HG03135 (cell line): ENCODE data around the gene UBE4B.

Experiments used
- ATAC-seq: cut with Tn5 transposase; IDR thresholded peaks from one replicate; pipeline ENCODE4 v1.9.1; 2021; ENCODE audit warnings: mild to moderate bottlenecking, moderate library complexity; ENCODE audit not compliant: unreplicated experiment

UBE4B gene

GRCh38 chr1:10108948-10109708 lies 76.4 kb downstream of the UBE4B start:
- no peak for ATAC-seq

GRCh38 chr1:10113501-10113900 lies 80.7 kb downstream of the UBE4B start:
- no peak for ATAC-seq

- ATAC-seq, result no peak
Measured at GRCh38 chr1:10114746-10115145, 82.0 kb downstream of the UBE4B start.

GRCh38 chr1:10117132-10117531 lies 84.4 kb downstream of the UBE4B start:
- ATAC-seq, result no peak

GRCh38 chr1:10117865-10118264 lies 85.1 kb downstream of the UBE4B start:
- no peak for ATAC-seq

GRCh38 chr1:10121688-10122087 lies 88.9 kb downstream of the UBE4B start:
- ATAC-seq, result no peak

- no peak for ATAC-seq
Measured at GRCh38 chr1:10122926-10123325, 90.2 kb downstream of the UBE4B start.

GRCh38 chr1:10128101-10128765 lies 95.5 kb downstream of the UBE4B start:
- ATAC-seq, result no peak

GRCh38 chr1:10132316-10132715 lies 99.6 kb downstream of the UBE4B start:
- ATAC-seq, result no peak

GRCh38 chr1:10132852-10133251 lies 100.1 kb downstream of the UBE4B start:
- no peak for ATAC-seq

- no peak for ATAC-seq
Measured at GRCh38 chr1:10140981-10141380, 108.2 kb downstream of the UBE4B start.

GRCh38 chr1:10143961-10144485 lies 111.3 kb downstream of the UBE4B start:
- ATAC-seq, result no peak

- ATAC-seq, result no peak
Measured at GRCh38 chr1:10146391-10146790, 113.6 kb downstream of the UBE4B start.

GRCh38 chr1:10149231-10149630 lies 116.5 kb downstream of the UBE4B start:
- no peak for ATAC-seq

- ATAC-seq, result no peak
Measured at GRCh38 chr1:10152709-10153284, 120.0 kb downstream of the UBE4B start.

- ATAC-seq, result no peak
Measured at GRCh38 chr1:10155087-10155712, 122.4 kb downstream of the UBE4B start.

GRCh38 chr1:10160173-10160572 lies 127.4 kb downstream of the UBE4B start:
- no peak for ATAC-seq

- no peak for ATAC-seq
Measured at GRCh38 chr1:10160907-10161490, 128.2 kb downstream of the UBE4B start.

GRCh38 chr1:10161541-10162290 lies 129.0 kb downstream of the UBE4B start:
- ATAC-seq, result no peak

GRCh38 chr1:10168912-10169514 lies 136.3 kb downstream of the UBE4B start:
- ATAC-seq, result no peak
